ENCODE measurements around the gene SLC1A1.

DNA sequence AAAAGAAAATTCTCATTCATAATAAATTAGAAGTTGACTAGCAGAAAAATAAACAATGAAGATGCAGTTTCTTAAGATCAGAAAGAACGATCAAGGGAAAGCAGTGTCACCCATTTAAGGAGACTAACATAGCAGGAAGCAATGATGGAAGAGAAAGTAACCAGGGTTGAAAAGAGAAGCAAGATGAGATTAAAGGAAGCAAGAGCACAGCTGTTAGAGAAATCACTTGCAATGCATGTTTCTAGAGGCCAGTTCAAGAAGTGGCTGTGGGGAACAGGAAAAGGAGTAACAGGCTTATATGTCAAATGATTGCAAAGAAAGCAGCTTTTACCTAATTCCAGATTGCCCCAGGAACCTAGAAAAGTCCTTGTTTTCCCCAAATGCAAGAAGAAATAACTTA is 46.8 kb upstream of the SLC1A1 start:
- TF ChIP-seq, protein P1, sequence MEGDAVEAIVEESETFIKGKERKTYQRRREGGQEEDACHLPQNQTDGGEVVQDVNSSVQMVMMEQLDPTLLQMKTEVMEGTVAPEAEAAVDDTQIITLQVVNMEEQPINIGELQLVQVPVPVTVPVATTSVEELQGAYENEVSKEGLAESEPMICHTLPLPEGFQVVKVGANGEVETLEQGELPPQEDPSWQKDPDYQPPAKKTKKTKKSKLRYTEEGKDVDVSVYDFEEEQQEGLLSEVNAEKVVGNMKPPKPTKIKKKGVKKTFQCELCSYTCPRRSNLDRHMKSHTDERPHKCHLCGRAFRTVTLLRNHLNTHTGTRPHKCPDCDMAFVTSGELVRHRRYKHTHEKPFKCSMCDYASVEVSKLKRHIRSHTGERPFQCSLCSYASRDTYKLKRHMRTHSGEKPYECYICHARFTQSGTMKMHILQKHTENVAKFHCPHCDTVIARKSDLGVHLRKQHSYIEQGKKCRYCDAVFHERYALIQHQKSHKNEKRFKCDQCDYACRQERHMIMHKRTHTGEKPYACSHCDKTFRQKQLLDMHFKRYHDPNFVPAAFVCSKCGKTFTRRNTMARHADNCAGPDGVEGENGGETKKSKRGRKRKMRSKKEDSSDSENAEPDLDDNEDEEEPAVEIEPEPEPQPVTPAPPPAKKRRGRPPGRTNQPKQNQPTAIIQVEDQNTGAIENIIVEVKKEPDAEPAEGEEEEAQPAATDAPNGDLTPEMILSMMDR (conservative IDR thresholded peaks at IDR 0.05): no peak
- no peak for TF ChIP-seq EZH2 (IDR thresholded peaks at IDR 0.05; ENCODE audit: low read depth)
